Activated CD4-positive, alpha-beta memory T cell treated with anti-CD3 and anti-CD28 coated beads for 36 hours (primary cell): ENCODE measurements around the gene PARP15. TPM values are rescaled to one million over a fixed set of nuclear protein-coding genes. Genes with fewer than 3 reads are reported as not detected.

ENCODE experiments used
- CTCF ChIA-PET: fragments of 350-600 bp; sonication (Branson Sonifier 250); formaldehyde crosslinking; loops from one replicate; lab custom pipeline; 2021; ENCODE audit warnings: antibody characterized with exemption, inconsistent platforms; lab: Charles Lee
- POLR2A ChIA-PET: fragments of 350-600 bp; sonication (Branson Sonifier 250); formaldehyde crosslinking; loops from one replicate; lab custom pipeline; 2021; ENCODE audit warnings: antibody characterized with exemption; lab: Charles Lee
- DNase-seq: peaks from one replicate; pipeline ENCODE4 v3.0.0-alpha.2; 2020
- H3K27ac Mint-ChIP-seq: one replicate; pipeline ENCODE4 v1.8.0; 2021; ENCODE audit warnings: mixed read lengths
- H3K27me3 Mint-ChIP-seq: one replicate; pipeline ENCODE4 v1.8.0; 2021; ENCODE audit warnings: mixed read lengths
- H3K36me3 Mint-ChIP-seq: one replicate; pipeline ENCODE4 v1.8.0; 2021; ENCODE audit warnings: mixed read lengths
- H3K4me1 Mint-ChIP-seq: one replicate; pipeline ENCODE4 v1.8.0; 2021; ENCODE audit warnings: low read depth, mixed read lengths
- H3K4me3 Mint-ChIP-seq: one replicate; pipeline ENCODE4 v1.8.0; 2021; ENCODE audit warnings: mild to moderate bottlenecking, mixed read lengths
- H3K9me3 Mint-ChIP-seq: one replicate; pipeline ENCODE4 v1.8.0; 2021; ENCODE audit warnings: mixed read lengths
- intact Hi-C: fragments of 100-400 bp; cut with micrococcal nuclease; formaldehyde crosslinking; loops from one replicate; pipeline ENCODE4 v1.15.1; 2023
- total RNA-seq, 2 experiments: library from RNA; stranded (reverse); gene quantifications; one replicate each; pipeline ENCODE4 v1.2.3, GENCODE V29; 2021

The PARP15 gene
- total RNA-seq, 2 experiments from 2014 or later, result 9.1 to 11.0 TPM

DNA sequence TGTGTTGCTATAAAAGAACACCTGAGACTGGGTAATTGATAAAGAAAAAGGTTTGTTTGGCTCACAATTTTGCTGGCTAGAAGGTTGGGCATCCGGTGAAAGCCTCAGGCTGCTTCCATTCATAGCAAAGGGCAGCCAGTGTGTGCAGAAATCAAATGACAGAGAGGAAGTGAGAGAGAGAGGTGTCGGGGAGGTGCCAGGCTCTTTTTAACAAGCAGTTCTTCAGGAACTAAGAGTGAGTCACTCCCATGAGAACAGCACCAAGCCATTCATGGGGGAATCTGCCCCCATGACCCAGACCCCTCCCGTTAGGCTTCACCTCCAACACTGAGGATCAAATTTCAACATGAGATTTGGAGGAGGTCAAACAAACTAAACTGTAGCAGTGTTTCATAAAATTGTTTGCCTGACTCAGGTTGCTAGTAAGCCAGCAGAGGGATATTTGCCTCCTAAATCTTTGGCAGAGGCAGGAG lies 4.5 kb upstream of the PARP15 start:
- peak; percentile 66 for DNase-seq
- H3K36me3 Mint-ChIP-seq, result peaks cover 41% of the 10 kb centered on the region
- ChIA-PET POLR2A (no interaction called here), CTCF (no interaction called here)
- intact Hi-C loops, result no loop called here
- no peaks in the 10 kb centered on the region for H3K27me3 Mint-ChIP-seq
- H3K9me3 Mint-ChIP-seq, result no peaks in the 10 kb centered on the region
- peak overlapping the region; percentile 55 for H3K27ac Mint-ChIP-seq
- H3K4me3 Mint-ChIP-seq, result no peak overlapping the region
- peaks cover 72% of the 10 kb centered on the region for H3K4me1 Mint-ChIP-seq

DNA sequence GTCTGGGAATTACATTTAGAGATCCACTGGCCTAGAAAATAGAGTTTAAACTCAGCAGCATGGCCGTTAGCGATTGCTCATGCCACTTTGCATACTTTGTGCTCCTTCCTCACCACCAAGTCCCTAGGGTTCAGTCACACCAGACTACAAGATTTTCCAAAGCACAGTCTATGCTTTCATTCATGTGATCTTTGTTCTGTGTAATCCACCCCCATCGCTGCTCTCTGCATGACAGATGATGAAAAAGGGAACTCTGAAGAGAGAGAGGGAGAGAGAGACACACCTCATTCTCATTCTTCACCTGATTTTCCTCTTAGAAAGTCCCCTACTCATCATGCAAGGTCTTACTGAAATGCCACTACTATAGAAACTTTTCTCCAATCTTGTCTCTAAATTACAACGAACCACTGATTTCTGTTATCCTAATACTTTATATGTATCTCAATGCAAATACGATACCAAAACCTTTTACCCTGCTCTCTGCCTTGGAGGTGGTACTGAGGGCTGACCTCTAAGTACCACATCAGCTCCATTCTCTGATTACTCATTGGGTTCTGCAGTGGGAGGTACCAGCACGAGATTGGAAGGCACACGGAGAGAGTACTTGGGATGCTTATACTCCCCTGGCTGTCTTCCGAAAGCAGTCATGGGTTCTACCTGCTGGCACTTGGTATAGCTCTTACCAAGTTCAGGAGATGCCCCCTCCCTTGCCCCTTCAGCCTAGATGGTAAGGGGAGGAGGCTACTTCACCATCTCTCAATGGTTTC lies 1.1 kb upstream of the PARP15 start:
- no peaks in the 10 kb centered on the region for H3K27me3 Mint-ChIP-seq
- peak; percentile 70 for DNase-seq
- intact Hi-C loops, result loop anchor here (1.0 to 5.0 kb wide), 10 partner anchors 11 to 474 kb away; partner anchors contain the start of genes DTX3L and PARP9
- ChIA-PET POLR2A (interaction anchor here (0.9 to 2.3 kb wide), 5 partner anchors 12 to 103 kb away, joined by 3 to 12 read pairs (median 5); partner anchors contain the start of genes DTX3L and PARP9), CTCF (interaction anchor here (0.6 to 3.6 kb wide), 3 partner anchors 15 to 106 kb away, joined by 3 to 32 read pairs (median 3); partner anchors contain the start of gene PARP14)
- H3K36me3 Mint-ChIP-seq, result peaks cover 21% of the 10 kb centered on the region
- H3K4me3 Mint-ChIP-seq, result peak overlapping the region; percentile 35
- peak overlapping the region; percentile 82 for H3K27ac Mint-ChIP-seq
- peaks cover 61% of the 10 kb centered on the region for H3K4me1 Mint-ChIP-seq
- peaks cover 8% of the 10 kb centered on the region for H3K9me3 Mint-ChIP-seq

DNA sequence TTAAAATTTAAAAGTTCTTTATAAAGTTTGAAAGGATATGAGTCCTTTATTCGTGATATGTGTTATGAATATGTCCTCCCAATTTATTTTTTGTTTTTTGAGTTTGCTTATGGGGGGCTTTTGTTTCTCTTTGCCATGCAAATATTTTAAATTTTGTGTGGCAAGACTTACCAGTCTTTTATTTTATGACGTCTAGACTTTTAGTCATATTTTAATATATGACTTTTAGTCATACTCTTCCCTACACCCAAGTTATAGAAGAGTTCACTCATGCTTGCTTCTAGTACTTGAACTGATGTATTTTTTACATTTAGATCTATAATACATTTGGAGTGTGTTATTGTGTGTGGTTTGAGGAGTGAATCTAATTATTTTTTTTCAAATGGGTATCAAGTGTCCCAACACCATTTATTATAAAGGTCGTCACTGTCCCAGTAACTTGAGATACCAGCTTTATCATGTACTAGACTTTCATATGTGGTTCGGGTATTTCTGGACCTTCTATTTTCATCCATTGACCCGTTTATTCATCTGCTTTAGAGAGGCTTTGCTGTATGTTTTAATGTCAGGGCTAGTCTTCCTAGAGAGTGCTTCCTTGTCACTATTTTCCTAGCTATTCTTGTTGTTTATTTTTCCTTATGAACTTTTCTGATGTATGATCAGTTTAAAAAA lies 755 bp downstream of the PARP15 start:
- intact Hi-C loops, result loop anchor here (5.0 kb wide), 2 partner anchors 431 to 476 kb away; no protein-coding TSS in a partner anchor
- peak overlapping the region; percentile 98 for H3K4me3 Mint-ChIP-seq
- no peak for DNase-seq
- peaks cover 24% of the 10 kb centered on the region for H3K36me3 Mint-ChIP-seq
- CTCF ChIA-PET, result interaction anchor here (0.6 to 3.6 kb wide), 3 partner anchors 16 to 1031 kb away, joined by 3 to 32 read pairs (median 3); partner anchors contain the start of gene PARP14
- H3K4me1 Mint-ChIP-seq, result peaks cover 53% of the 10 kb centered on the region
- no peaks in the 10 kb centered on the region for H3K27me3 Mint-ChIP-seq
- POLR2A ChIA-PET, result interaction anchor here (0.6 to 2.3 kb wide), 3 partner anchors 17 to 91 kb away, joined by 4 to 9 read pairs (median 5); no protein-coding TSS in a partner anchor
- peak overlapping the region; percentile 98 for H3K27ac Mint-ChIP-seq
- peaks cover 27% of the 10 kb centered on the region for H3K9me3 Mint-ChIP-seq

DNA sequence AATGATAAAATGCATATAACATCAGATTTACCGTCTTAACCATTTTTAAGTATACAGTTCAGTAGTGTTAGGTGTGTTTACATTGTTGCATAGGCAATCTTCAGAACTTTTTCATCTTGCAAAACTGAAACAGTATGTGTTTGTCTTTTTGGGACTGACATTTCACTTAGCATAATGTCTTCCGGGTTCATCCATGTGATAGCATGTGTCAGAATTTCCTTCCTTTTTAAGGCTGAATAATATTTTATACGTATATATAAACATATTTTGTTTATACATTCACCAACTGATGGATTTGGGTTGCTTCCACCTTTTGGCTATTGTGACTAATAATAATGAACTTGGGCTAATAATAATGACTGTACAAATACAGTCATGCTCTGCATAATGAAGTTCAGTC lies 3.0 kb downstream of the PARP15 start:
- Mint-ChIP-seq H3K27ac (no peak overlapping the region), H3K36me3 (peaks cover 33% of the 10 kb centered on the region), H3K27me3 (no peaks in the 10 kb centered on the region), H3K9me3 (peaks cover 37% of the 10 kb centered on the region), H3K4me3 (no peak overlapping the region), H3K4me1 (peaks cover 50% of the 10 kb centered on the region)
- intact Hi-C loops, result no loop called here
- no peak for DNase-seq
- POLR2A ChIA-PET, result no interaction called here
- CTCF ChIA-PET, result no interaction called here

DNA sequence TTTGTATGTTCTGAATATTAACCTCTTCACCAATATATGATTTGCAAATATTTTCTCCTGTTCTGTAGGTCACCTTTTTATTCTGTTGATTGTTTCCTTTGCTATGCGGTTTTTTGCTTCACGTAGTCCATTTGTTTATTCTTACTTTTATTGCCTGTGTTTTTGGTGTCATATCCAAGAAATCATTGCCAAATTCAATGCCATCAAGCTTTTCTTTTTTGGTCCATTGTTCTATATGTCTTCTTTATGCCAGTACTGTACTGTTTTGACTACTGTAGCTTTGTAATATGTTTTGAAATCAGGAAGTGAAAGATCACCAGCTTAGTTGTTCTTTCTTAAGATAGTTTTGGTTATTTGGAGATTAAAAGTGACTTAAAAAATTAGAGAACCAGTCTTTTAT lies 4.2 kb downstream of the PARP15 start:
- Mint-ChIP-seq H3K4me1 (peaks cover 47% of the 10 kb centered on the region), H3K36me3 (peaks cover 35% of the 10 kb centered on the region), H3K27ac (no peak overlapping the region), H3K4me3 (no peak overlapping the region), H3K9me3 (peaks cover 37% of the 10 kb centered on the region), H3K27me3 (no peaks in the 10 kb centered on the region)
- DNase-seq, result no peak
- intact Hi-C loops, result no loop called here
- ChIA-PET POLR2A (no interaction called here), CTCF (no interaction called here)

DNA sequence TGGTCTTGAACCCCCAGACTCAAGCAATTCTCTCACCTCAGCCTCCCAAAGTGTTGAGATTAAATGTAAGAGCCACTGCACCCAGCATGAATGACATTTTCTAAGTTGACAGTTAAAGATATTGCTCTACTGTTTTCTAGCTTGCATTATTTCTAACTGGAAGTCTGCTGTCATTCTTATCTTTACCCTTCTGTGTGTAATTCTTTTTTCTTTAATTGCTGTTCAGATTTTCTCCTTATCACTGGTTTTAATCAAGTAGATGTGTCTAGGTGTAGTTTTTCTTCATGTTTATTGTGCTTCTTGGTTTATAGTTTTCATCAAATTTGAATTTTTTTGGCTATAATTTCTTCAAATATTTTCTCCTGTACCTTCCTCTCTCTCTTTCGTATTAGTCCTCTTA lies 4.9 kb downstream of the PARP15 start:
- Mint-ChIP-seq H3K36me3 (peaks cover 35% of the 10 kb centered on the region), H3K27ac (no peak overlapping the region), H3K9me3 (peaks cover 37% of the 10 kb centered on the region), H3K4me1 (peaks cover 46% of the 10 kb centered on the region), H3K27me3 (no peaks in the 10 kb centered on the region), H3K4me3 (no peak overlapping the region)
- intact Hi-C loops, result no loop called here
- CTCF ChIA-PET, result interaction anchor here (0.7 kb wide), 2 partner anchors 8 to 89 kb away, joined by 3 read pairs; no protein-coding TSS in a partner anchor
- DNase-seq, result no peak
- POLR2A ChIA-PET, result no interaction called here

DNA sequence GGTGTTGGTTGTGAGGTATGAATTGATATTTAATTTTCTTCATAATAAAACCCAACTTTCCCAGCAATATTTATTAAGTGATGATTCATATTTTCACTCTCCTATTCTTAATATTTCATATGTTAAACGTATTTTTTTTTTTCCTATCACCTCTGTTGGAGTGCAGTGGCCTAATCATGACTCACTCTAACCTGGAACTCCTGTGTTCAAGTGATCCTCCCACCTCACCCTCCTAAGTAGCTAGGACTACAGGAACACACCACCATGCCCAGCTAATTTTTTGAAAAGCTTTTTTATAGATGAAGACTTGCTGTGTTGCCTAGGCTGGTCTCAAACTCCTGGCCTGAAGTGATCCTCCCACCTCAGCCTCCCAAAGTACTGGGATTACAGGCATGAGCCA lies 8.6 kb downstream of the PARP15 start:
- ChIA-PET CTCF (interaction anchor here (1.3 kb wide), 1 partner anchor 93 kb away, joined by 6 read pairs; no protein-coding TSS in a partner anchor), POLR2A (interaction anchor here (1.7 kb wide), 1 partner anchor 24 kb away, joined by 4 read pairs; no protein-coding TSS in a partner anchor)
- intact Hi-C loops, result no loop called here
- no peak for DNase-seq
- H3K4me1 Mint-ChIP-seq, result peaks cover 45% of the 10 kb centered on the region
- no peak overlapping the region for H3K4me3 Mint-ChIP-seq
- no peak overlapping the region for H3K27ac Mint-ChIP-seq
- H3K9me3 Mint-ChIP-seq, result peaks cover 31% of the 10 kb centered on the region
- no peaks in the 10 kb centered on the region for H3K27me3 Mint-ChIP-seq
- H3K36me3 Mint-ChIP-seq, result peaks cover 29% of the 10 kb centered on the region

DNA sequence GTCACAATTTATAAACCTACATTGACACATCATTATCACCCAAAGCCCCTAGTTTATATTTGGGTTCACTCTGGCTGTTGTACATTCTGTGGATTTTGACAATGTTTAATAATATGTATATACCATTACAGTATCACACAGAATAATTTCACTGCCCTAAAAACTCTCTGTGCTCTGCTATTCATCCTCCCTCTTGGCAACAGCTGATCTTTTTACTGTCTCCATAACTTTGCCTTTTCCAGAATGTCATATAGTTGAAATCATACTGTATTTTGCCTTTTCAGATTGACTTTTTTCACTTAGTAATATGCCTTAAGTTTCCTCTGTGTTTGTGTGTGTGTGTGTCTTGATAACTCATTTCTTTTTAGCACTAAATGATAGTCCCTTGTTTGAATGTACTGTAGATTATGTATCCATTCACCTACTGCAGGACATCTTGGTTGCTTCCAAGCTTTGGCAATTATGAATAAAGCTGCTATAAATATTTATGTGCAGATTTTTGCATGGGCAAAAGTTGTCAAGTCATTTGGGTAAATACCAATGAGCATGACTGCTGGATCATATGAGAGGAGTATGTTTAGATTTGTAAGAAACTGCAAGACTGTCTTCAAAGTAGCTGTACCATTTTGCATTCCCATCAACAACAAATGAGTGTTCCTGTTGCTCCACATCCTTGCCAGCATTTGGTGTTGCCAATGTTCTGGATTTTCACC lies 9.5 kb downstream of the PARP15 start:
- no peak overlapping the region for H3K4me3 Mint-ChIP-seq
- ChIA-PET POLR2A (interaction anchor here (1.7 kb wide), 1 partner anchor 23 kb away, joined by 4 read pairs; no protein-coding TSS in a partner anchor), CTCF (interaction anchor here (1.3 kb wide), 1 partner anchor 93 kb away, joined by 6 read pairs; no protein-coding TSS in a partner anchor)
- intact Hi-C loops, result loop anchor here (1.0 kb wide), 2 partner anchors 11 to 23 kb away; no protein-coding TSS in a partner anchor
- peak overlapping the region; percentile 24 for H3K27ac Mint-ChIP-seq
- peaks cover 43% of the 10 kb centered on the region for H3K4me1 Mint-ChIP-seq
- H3K36me3 Mint-ChIP-seq, result peaks cover 26% of the 10 kb centered on the region
- peaks cover 23% of the 10 kb centered on the region for H3K9me3 Mint-ChIP-seq
- no peaks in the 10 kb centered on the region for H3K27me3 Mint-ChIP-seq
- no peak for DNase-seq

DNA sequence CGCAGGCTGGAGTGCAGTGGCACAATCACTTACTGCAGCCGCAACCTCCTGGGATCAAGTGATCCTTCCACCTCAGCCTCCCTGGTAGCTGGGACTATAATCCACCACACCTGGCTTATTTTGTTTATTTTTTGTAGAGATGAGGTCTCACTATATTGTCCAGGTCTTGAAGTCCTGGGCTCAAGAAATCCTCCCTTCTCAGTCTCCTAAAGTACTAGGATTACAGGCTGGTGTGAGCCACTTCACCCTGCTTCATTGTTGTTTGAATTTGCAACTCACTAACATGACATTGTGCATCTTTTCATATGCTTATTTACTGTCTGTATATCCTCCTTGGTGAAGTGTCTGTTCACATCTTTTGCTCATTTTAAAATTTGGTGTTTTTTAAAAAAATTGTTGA lies 10.1 kb downstream of the PARP15 start:
- H3K27ac Mint-ChIP-seq, result no peak overlapping the region
- ChIA-PET CTCF (interaction anchor here (1.2 to 1.3 kb wide), 2 partner anchors 92 to 93 kb away, joined by 3 to 6 read pairs; partner anchors contain the start of gene PARP14), POLR2A (interaction anchor here (1.7 kb wide), 1 partner anchor 23 kb away, joined by 4 read pairs; no protein-coding TSS in a partner anchor)
- peaks cover 16% of the 10 kb centered on the region for H3K9me3 Mint-ChIP-seq
- no peaks in the 10 kb centered on the region for H3K27me3 Mint-ChIP-seq
- peaks cover 25% of the 10 kb centered on the region for H3K36me3 Mint-ChIP-seq
- no peak overlapping the region for H3K4me3 Mint-ChIP-seq
- intact Hi-C loops, result loop anchor here (1.0 kb wide), 2 partner anchors 11 to 23 kb away; no protein-coding TSS in a partner anchor
- DNase-seq, result no peak
- peaks cover 43% of the 10 kb centered on the region for H3K4me1 Mint-ChIP-seq

DNA sequence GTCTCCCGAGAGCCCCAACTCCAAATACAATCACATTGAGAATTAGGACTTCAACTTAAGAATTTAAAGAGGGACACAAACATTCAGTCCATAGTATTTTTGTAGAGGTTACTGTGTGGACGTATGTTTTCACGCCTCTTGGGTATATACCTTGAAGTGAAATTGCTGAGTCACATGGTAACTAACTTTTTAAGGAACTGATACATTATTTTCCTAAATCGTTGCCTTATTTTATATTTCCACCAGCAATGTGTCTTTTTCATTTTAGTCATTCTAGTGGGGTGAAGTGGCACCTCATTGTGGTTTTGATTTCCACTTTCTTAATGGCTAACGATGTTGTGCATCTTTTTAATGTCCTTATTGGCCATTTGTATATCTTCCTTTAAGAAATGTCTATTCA lies 11.8 kb downstream of the PARP15 start:
- CTCF ChIA-PET, result no interaction called here
- DNase-seq, result no peak
- POLR2A ChIA-PET, result no interaction called here

DNA sequence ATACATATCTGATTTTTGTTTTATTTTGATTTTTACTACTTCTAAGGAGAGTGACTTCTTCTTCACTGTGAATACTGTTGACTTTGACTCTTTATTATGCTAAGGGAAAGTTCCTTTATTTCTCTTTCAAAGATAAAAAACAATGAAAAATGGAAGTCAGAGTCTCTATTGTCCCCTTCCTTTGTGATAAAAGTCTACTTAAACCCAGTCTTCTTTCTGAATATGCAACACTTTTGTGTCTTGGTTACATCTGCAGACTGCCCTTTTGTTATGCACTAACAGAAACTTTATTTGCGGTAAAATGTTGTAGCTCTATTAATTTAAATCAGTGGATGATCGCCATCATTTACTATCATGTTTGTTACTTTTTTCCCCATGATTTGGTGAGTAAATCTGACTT lies 13.2 kb downstream of the PARP15 start:
- H3K9me3 Mint-ChIP-seq, result no peaks in the 10 kb centered on the region
- ChIA-PET CTCF (no interaction called here), POLR2A (no interaction called here)
- peaks cover 11% of the 10 kb centered on the region for H3K36me3 Mint-ChIP-seq
- no peak overlapping the region for H3K27ac Mint-ChIP-seq
- intact Hi-C loops, result no loop called here
- H3K4me3 Mint-ChIP-seq, result no peak overlapping the region
- no peaks in the 10 kb centered on the region for H3K27me3 Mint-ChIP-seq
- peaks cover 27% of the 10 kb centered on the region for H3K4me1 Mint-ChIP-seq
- DNase-seq, result no peak

More for the DNA sequence above, 11.8 kb downstream of the PARP15 start:
- Mint-ChIP-seq H3K4me1 (peaks cover 37% of the 10 kb centered on the region), H3K27me3 (no peaks in the 10 kb centered on the region), H3K4me3 (no peak overlapping the region), H3K27ac (no peak overlapping the region), H3K36me3 (peaks cover 15% of the 10 kb centered on the region), H3K9me3 (peaks cover 3% of the 10 kb centered on the region)
- intact Hi-C loops, result no loop called here
